Lower lobe of right lung (tissue), 2 donors: ENCODE measurements around the gene BRF1. TPM values are rescaled to one million over a fixed set of nuclear protein-coding genes. Genes with fewer than 3 reads are reported as not detected.

Experiments used
- ATAC-seq, 2 donors: fragments of 200-7000 bp; cut with Tn5 transposase; one replicate each; pipeline ENCODE4 v1.9.1; 2020 to 2022; ENCODE audit warnings: mild to moderate bottlenecking in 2 of 2, moderate library complexity in 2 of 2
- DNase-seq: peaks from one replicate; pipeline ENCODE4 v3.0.0-alpha.2; 2020
- H3K27ac ChIP-seq: fragments of 200-600 bp; one replicate; pipeline ENCODE4 v1.8.0; 2022
- H3K27me3 ChIP-seq: fragments of 200-600 bp; one replicate; pipeline ENCODE4 v1.8.0; 2022; ENCODE audit warnings: low read depth
- H3K36me3 ChIP-seq: fragments of 200-600 bp; one replicate; pipeline ENCODE4 v1.8.0; 2022; ENCODE audit warnings: mild to moderate bottlenecking
- H3K4me1 ChIP-seq: fragments of 200-600 bp; one replicate; pipeline ENCODE4 v1.8.0; 2022
- H3K4me3 ChIP-seq: fragments of 200-600 bp; one replicate; pipeline ENCODE4 v1.8.0; 2022; ENCODE audit warnings: mild to moderate bottlenecking
- H3K9me3 ChIP-seq: fragments of 200-600 bp; one replicate; pipeline ENCODE4 v1.8.0; 2022
- intact Hi-C: fragments of 100-400 bp; cut with DNase I; formaldehyde crosslinking; loops from one replicate; pipeline ENCODE4 v1.11.0; 2022
- total RNA-seq: library from RNA; stranded (reverse); fragmentation: NEBNext Ultra II Directional; extraction: Animal tissue kit (Norgen Biotek cat#: 25700); gene quantifications from one replicate; pipeline ENCODE4 v1.2.1, GENCODE V29; 2021
- TF ChIP-seq, protein P1 (sequence below): fragments of 200-600 bp; IDR thresholded peaks from one replicate; pipeline ENCODE4 v1.8.0; 2022; ENCODE audit warnings: antibody characterized with exemption, mild to moderate bottlenecking
- donor health status: DM: no; HTN: yes; CAD: no; lungs with severe emphysema.

Gene BRF1
- total RNA-seq, 1 donor from 2014 or later: 35.7 TPM

DNA sequence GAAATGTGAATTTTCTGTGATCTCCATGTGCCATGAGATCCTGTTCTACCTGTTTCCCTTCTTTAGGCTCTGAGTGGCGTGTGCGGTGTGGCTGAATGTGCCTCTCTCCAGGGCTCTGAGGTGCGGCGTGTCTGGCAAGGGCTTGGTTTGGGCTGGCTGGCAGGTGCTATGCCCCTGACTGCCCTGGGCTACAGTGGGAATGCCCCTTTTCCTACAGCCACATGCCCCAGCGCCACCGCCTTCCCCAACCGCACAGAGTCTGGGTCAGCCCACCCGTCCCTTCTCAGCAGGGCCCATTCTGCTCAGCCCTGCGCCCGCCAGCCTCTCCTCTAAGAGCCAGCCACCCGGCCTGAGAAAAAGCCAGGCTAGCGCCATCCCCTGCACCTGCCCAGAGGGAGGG is 27.7 kb downstream of the BRF1 start:
- peaks cover 25% of the 10 kb centered on the region for H3K36me3 ChIP-seq
- peak; percentile 76 for DNase-seq
- no peaks in the 10 kb centered on the region for H3K27me3 ChIP-seq
- intact Hi-C loops: no loop called here
- H3K4me3 ChIP-seq: no peak overlapping the region
- H3K27ac ChIP-seq: peak overlapping the region; percentile 1
- no peaks in the 10 kb centered on the region for H3K9me3 ChIP-seq
- ATAC-seq: peak; percentile 90
- H3K4me1 ChIP-seq: peaks cover 9% of the 10 kb centered on the region
- TF ChIP-seq, protein P1, sequence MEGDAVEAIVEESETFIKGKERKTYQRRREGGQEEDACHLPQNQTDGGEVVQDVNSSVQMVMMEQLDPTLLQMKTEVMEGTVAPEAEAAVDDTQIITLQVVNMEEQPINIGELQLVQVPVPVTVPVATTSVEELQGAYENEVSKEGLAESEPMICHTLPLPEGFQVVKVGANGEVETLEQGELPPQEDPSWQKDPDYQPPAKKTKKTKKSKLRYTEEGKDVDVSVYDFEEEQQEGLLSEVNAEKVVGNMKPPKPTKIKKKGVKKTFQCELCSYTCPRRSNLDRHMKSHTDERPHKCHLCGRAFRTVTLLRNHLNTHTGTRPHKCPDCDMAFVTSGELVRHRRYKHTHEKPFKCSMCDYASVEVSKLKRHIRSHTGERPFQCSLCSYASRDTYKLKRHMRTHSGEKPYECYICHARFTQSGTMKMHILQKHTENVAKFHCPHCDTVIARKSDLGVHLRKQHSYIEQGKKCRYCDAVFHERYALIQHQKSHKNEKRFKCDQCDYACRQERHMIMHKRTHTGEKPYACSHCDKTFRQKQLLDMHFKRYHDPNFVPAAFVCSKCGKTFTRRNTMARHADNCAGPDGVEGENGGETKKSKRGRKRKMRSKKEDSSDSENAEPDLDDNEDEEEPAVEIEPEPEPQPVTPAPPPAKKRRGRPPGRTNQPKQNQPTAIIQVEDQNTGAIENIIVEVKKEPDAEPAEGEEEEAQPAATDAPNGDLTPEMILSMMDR: no peak

DNA sequence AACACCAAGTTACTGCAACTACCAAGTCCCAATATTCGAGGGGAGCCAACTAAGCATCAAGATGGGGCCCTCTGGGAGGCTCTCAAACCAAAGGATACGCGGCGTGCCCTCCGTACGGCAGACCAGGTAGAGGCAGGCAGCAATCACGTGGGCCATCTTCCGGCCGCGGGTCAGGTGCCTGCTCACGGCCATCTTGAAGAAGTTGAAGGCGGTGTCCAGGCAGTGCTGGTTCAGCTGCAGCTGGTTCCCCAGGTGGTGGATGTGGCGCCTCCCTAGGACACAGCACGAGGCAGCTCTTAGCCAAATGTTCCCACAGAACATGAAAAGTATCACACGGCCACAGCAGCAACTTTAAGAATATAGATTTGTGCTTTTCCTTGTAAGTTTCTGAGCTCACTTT is 28.2 kb downstream of the BRF1 start:
- H3K9me3 ChIP-seq: no peaks in the 10 kb centered on the region

DNA sequence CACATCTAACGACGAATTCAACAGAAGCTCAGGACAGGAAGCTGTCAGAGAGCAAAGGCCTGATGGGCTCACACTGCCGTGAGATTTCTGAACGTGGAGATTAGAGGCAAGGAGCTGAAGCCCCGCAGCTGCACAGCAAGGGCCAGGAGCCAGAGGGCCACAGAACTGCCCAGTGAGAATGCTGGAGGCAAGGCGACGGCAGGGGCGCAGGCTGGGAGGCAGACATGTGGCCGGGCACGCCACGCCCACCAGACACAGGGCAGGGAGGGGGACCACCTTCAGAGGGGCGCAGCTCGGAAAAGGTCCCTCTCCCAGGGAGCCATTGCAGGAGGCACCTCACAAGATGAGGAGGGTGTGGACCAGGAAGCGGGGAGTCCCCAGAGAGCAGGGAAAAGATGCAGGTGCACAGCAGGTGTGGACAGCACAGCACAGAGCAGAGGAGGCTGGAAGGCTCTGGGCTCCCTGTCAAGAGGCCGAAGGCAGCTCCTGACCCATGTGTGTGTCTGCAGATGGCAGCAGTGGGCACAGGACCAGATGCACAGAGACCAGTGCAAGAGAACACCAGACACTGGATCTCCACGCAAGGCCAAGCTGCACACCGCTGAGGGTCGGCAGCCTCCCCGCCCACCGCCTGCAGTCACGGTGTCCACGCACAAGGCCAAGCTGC is 29.4 kb downstream of the BRF1 start:
- Histone ChIP-seq H3K4me3 (no peak overlapping the region), H3K27me3 (no peaks in the 10 kb centered on the region), H3K36me3 (peaks cover 31% of the 10 kb centered on the region), H3K9me3 (no peaks in the 10 kb centered on the region), H3K27ac (no peak overlapping the region), H3K4me1 (peaks cover 6% of the 10 kb centered on the region)
- TF ChIP-seq, protein P1: no peak
- no peak for ATAC-seq
- intact Hi-C loops: no loop called here
- DNase-seq: no peak

More for the DNA sequence above, 28.2 kb downstream of the BRF1 start:
- Histone ChIP-seq H3K36me3 (peaks cover 29% of the 10 kb centered on the region), H3K27me3 (no peaks in the 10 kb centered on the region), H3K4me1 (peaks cover 7% of the 10 kb centered on the region), H3K4me3 (no peak overlapping the region), H3K27ac (peak overlapping the region; percentile 1)
- ATAC-seq (peak; percentile 45 to 64), DNase-seq (no peak)
- TF ChIP-seq, protein P1: no peak
- intact Hi-C loops: no loop called here

DNA sequence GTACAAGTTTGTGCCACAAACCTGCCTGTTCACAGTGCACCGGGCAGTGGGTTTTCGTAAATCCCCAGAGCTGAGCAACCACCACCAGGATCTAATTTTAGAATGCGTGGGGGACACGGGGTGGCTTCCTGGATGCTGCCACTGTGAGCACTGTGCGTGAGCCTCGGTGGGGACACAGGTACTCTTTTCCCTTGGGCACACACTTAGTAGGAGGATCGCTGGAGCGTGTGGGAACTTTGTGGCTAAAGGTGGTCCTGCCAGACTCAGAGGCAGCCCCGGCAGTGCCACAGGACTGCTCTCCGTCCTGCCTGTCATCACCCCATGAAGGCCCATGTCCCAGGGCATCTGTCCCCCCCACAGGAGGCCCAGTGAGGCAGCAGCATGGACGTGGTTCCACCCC is 31.4 kb downstream of the BRF1 start:
- ATAC-seq: no peak
- intact Hi-C loops: no loop called here
- Histone ChIP-seq H3K27ac (no peak overlapping the region), H3K9me3 (no peaks in the 10 kb centered on the region), H3K27me3 (no peaks in the 10 kb centered on the region), H3K4me3 (no peak overlapping the region), H3K4me1 (no peaks in the 10 kb centered on the region), H3K36me3 (peaks cover 31% of the 10 kb centered on the region)
- TF ChIP-seq, protein P1: no peak
- DNase-seq: no peak

DNA sequence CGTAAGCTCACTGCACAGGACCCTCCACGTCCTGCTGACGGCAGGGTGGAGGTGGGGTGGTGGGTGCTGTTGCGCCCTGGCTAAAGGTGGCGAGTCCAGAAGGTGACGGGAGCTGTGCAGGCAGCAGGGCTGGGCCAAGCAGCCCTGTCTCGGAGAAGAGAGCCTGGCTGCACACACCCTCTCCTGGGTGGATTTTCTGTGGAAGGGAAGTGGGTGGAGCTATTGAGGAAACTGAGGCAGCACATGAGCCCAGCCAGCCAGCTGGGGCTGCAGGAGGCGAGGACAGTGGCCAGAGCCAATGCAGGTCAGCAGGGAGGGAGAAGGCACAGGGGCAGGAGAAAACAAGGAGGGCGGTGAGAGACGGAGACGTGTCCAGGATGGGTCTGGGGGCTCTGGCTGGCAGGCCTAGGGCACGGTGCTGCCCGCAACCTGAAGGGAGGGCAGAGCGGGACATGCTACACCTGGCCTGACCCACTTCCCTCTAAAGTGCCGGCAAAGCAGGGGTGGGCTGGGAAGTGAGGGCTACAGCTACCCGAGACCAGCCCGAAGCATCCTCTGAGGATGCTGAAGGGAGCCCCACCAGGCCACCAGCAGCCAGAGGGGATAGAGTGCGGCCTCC is 32.0 kb downstream of the BRF1 start:
- intact Hi-C loops: no loop called here
- DNase-seq: no peak

More for the DNA sequence above, 32.0 kb downstream of the BRF1 start:
- no peak overlapping the region for H3K4me3 ChIP-seq
- TF ChIP-seq, protein P1: no peak
- ATAC-seq: no peak
- no peaks in the 10 kb centered on the region for H3K9me3 ChIP-seq
- no peaks in the 10 kb centered on the region for H3K4me1 ChIP-seq
- no peak overlapping the region for H3K27ac ChIP-seq
- no peaks in the 10 kb centered on the region for H3K27me3 ChIP-seq
- peaks cover 37% of the 10 kb centered on the region for H3K36me3 ChIP-seq
